Uterus (tissue), 4 donors: Measurements from ENCODE around the gene ABHD3. TPM values are rescaled to one million over a fixed set of nuclear protein-coding genes. Genes with fewer than 3 reads are reported as not detected.
A peak's percentile ranks its signal among the peaks of the same experiment; 100 is the strongest.
"Not testable (repeated sequence)": the region's sequence is repeated elsewhere in the genome, so short reads cannot be mapped to it uniquely, and the experiment has no call there.

Experiments
- DNase-seq, 2 donors: peaks; one replicate each; pipeline ENCODE4 v3.0.0-alpha.2; 2019 to 2020
- H3K27ac ChIP-seq, 2 donors: fragments of 200-600 bp; sonication (generic); 1 replicate in 1 of 2; 2 replicates in 1 of 2; pipeline ENCODE4 v1.5.1; 2016 to 2018
- H3K27me3 ChIP-seq, 2 donors: fragments of 200-600 bp; sonication (generic); one replicate each; pipeline ENCODE4 v1.5.1; 2018 to 2019; ENCODE audit warnings: control low read depth in 1 of 2
- H3K36me3 ChIP-seq, 2 donors: fragments of 200-600 bp; sonication (generic); one replicate each; pipeline ENCODE4 v1.5.1; 2019; ENCODE audit warnings: control low read depth in 1 of 2
- H3K4me1 ChIP-seq, 2 donors: fragments of 200-600 bp; sonication (generic); one replicate each; pipeline ENCODE4 v1.5.1; 2018 to 2019; ENCODE audit warnings: control low read depth in 1 of 2
- H3K4me3 ChIP-seq, 2 donors: fragments of 200-600 bp; sonication (generic); 1 replicate in 1 of 2; 2 replicates in 1 of 2; pipeline ENCODE4 v1.5.1; 2018 to 2019; ENCODE audit warnings: mild to moderate bottlenecking in 1 of 2
- H3K9me3 ChIP-seq, 2 donors: fragments of 200-600 bp; sonication (generic); one replicate each; pipeline ENCODE4 v1.5.1; 2019; ENCODE audit warnings: control low read depth in 1 of 2
- POLR2A ChIP-seq, 2 donors: fragments of 450-650 bp; IDR thresholded peaks; one replicate each; pipeline ENCODE4 v1.6.1; 2016; ENCODE audit warnings: antibody characterized with exemption in 2 of 2, mild to moderate bottlenecking in 1 of 2, moderate library complexity in 1 of 2
- intact Hi-C: fragments of 100-400 bp; cut with DNase I; formaldehyde crosslinking; loops from one replicate; pipeline ENCODE4 v1.15.1; 2023; ENCODE audit warnings: low total_unique reads
- total RNA-seq, 4 donors: library from RNA; depleted of rRNA in 3 of 4; stranded (reverse); fragments of >200 nt in 3 of 4; gene quantifications; one replicate each; pipeline versions ENCODE4 v1.1.0 to v1.2.4, GENCODE V29; 2014 to 2023
- TF ChIP-seq, protein P1 (sequence below), 4 experiments: fragments of 200-600 bp in 2 of 4; fragments of 450-650 bp in 2 of 4; sonication (generic) in 2 of 4; IDR thresholded peaks; one replicate each; pipeline ENCODE4 v1.5.1; 2016 to 2019; ENCODE audit warnings: antibody characterized with exemption in 4 of 4, mild to moderate bottlenecking in 2 of 4, moderate library complexity in 1 of 4
- donor health status: DM: yes; HTN: yes; CAD: no.

Gene ABHD3
- total RNA-seq, 4 donors from 2014 or later, result 1.0 to 17.2 (median 12.6) TPM

DNA sequence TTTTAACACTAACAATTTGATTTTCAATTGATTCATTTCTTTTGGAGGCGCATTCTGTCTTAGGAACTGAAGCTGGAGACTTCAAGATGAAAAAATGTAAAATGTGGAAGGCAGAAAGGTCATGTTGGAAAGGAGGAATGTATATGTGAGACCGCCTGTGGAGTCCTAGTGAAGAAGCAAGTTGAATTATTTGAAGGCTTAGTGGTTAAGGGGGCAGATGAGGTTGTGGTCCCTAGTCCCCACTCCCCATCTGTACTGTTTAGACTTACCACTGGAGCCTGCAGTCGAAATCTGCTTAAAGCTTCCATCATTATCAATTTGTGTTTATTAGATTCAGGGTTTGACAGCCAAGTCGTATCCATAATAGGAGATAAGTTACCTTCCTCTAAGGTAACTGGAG lies 20.6 kb upstream of the ABHD3 start:
- Histone ChIP-seq H3K4me3 (no peak overlapping the region), H3K4me1 (no peaks in the 10 kb centered on the region), H3K9me3 (no peaks in the 10 kb centered on the region), H3K36me3 (no peaks in the 10 kb centered on the region), H3K27ac (no peak overlapping the region), H3K27me3 (no peaks in the 10 kb centered on the region)
- no peak for DNase-seq
- intact Hi-C loops, result loop anchor here (5.0 kb wide), 1 partner anchor 747 kb away; no protein-coding TSS in a partner anchor
- TF ChIP-seq, protein P1, sequence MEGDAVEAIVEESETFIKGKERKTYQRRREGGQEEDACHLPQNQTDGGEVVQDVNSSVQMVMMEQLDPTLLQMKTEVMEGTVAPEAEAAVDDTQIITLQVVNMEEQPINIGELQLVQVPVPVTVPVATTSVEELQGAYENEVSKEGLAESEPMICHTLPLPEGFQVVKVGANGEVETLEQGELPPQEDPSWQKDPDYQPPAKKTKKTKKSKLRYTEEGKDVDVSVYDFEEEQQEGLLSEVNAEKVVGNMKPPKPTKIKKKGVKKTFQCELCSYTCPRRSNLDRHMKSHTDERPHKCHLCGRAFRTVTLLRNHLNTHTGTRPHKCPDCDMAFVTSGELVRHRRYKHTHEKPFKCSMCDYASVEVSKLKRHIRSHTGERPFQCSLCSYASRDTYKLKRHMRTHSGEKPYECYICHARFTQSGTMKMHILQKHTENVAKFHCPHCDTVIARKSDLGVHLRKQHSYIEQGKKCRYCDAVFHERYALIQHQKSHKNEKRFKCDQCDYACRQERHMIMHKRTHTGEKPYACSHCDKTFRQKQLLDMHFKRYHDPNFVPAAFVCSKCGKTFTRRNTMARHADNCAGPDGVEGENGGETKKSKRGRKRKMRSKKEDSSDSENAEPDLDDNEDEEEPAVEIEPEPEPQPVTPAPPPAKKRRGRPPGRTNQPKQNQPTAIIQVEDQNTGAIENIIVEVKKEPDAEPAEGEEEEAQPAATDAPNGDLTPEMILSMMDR (IDR thresholded peaks at IDR 0.05), result no peak
- TF ChIP-seq POLR2A (IDR thresholded peaks at IDR 0.05), result no peak

DNA sequence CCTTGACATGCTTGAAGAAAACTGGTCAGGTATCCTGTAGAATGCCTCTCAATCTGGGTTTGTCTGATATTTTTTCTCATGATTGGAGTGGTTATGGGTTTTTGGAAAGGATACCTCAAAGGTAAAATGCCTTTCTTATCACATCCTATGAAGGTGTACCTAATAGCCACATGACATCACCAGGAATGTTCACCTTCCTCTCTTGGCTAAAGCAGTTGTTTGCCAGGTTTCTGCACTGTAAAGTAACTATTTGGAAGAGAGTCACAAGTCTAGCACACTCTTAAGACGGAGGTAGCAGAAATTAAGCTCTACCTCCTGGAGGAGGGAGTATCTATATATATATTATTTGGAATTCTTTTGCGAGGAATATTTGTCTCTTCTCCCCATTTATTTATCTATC lies 18.1 kb upstream of the ABHD3 start:
- intact Hi-C loops, result no loop called here
- Histone ChIP-seq H3K4me3 (no peak overlapping the region), H3K36me3 (no peaks in the 10 kb centered on the region), H3K9me3 (no peaks in the 10 kb centered on the region), H3K27ac (no peak overlapping the region), H3K27me3 (no peaks in the 10 kb centered on the region), H3K4me1 (no peaks in the 10 kb centered on the region)
- no peak for TF ChIP-seq POLR2A (IDR thresholded peaks at IDR 0.05)
- DNase-seq, result no peak

GRCh38 chr18:21714474-21714873 lies 9.9 kb upstream of the ABHD3 start:
- no peaks in the 10 kb centered on the region for H3K9me3 ChIP-seq
- DNase-seq, result no peak
- no peaks in the 10 kb centered on the region for H3K4me1 ChIP-seq
- intact Hi-C loops, result no loop called here
- no peak overlapping the region for H3K27ac ChIP-seq
- H3K36me3 ChIP-seq, result no peaks in the 10 kb centered on the region
- no peak overlapping the region for H3K4me3 ChIP-seq
- H3K27me3 ChIP-seq, result no peaks in the 10 kb centered on the region
- TF ChIP-seq, protein P1 (IDR thresholded peaks at IDR 0.05), result no peak
- no peak for TF ChIP-seq POLR2A (IDR thresholded peaks at IDR 0.05)

GRCh38 chr18:21707130-21707529 lies 2.6 kb upstream of the ABHD3 start:
- intact Hi-C loops, H3K4me3 ChIP-seq, H3K36me3 ChIP-seq, H3K27ac ChIP-seq, H3K9me3 ChIP-seq, H3K4me1 ChIP-seq, H3K27me3 ChIP-seq, DNase-seq: not testable (repeated sequence)

- H3K4me1 ChIP-seq, result no peaks in the 10 kb centered on the region
- intact Hi-C loops, result no loop called here
- no peak overlapping the region for H3K27ac ChIP-seq
- DNase-seq, result no peak
- no peaks in the 10 kb centered on the region for H3K9me3 ChIP-seq
- no peak for TF ChIP-seq POLR2A (IDR thresholded peaks at IDR 0.05)
- TF ChIP-seq, protein P1 (IDR thresholded peaks at IDR 0.05), result no peak
- no peaks in the 10 kb centered on the region for H3K36me3 ChIP-seq
- no peaks in the 10 kb centered on the region for H3K27me3 ChIP-seq
- H3K4me3 ChIP-seq, result no peak overlapping the region
These were observed 1.9 kb upstream of the ABHD3 start for GRCh38 chr18:21706386-21706865.

DNA sequence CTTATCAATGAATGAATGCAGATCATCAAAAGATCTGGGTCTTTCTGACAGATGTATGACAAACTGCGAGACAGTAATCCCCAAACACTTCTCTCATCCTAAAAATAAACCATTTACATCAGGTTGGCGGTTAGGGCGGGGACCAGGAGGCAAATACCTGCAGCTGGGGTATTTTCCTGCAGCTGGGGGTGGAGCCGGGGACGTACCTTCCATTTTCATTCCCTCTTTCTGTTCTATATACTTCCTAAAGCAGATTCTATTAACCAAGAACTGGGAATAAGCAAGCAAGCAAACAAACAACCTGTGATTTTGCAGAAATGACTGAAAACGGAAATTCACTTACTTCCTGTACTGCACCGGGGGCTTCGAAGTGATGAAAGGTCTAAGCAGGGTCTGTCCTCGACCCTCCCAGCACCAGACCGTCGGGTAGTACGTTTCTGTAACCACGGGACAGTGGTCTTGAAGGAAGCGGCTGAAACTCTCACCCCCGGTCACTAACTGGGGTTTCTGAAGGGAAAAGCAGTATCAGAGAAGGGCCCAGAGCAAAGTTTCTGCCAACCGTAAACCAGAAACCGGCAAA lies 1.2 kb downstream of the ABHD3 start:
- Histone ChIP-seq H3K4me3 (peak overlapping the region; percentile 46 to 83), H3K36me3 (no peaks in the 10 kb centered on the region), H3K27ac (peak overlapping the region; percentile 91 to 92), H3K9me3 (no peaks in the 10 kb centered on the region), H3K4me1 (no peaks in the 10 kb centered on the region), H3K27me3 (no peaks in the 10 kb centered on the region)
- intact Hi-C loops, result no loop called here
- no peak for DNase-seq
- TF ChIP-seq, protein P1 (IDR thresholded peaks at IDR 0.05), result no peak
- TF ChIP-seq POLR2A (IDR thresholded peaks at IDR 0.05), result no peak
